ENCODE results near the gene KRTAP9-3. TPM values are rescaled to one million over a fixed set of nuclear protein-coding genes. Genes with fewer than 3 reads are reported as not detected.
"Not testable (repeated sequence)": the region's sequence is repeated elsewhere in the genome, so short reads cannot be mapped to it uniquely, and the experiment has no call there.

Gene KRTAP9-3
- total and polyA plus RNA-seq, 10 of the 15 experiments (the other 5 are each of a cell fraction or from before 2014, with no cell fraction given), result not detected

DNA sequence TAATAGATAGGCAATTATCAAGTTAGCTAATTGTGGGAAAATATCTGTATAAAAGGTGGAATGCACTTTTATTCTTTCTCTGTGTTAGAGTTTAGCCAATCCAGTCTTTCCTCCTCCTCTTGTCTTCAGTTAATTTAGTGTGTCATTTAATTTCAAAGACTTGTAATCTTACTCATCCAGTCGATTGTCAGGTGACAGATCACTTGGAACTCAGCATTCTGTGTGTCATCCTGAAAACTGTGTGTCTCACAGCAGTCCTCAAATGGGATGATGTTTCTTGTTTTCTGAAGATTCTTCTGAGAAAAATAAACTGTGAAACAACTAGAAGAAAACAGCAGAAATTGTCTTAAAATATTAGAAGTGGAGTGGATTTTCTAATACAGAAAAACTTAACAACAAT lies 47.2 kb upstream of the KRTAP9-3 start (continued):
- no peak for TF ChIP-seq ZNF24 (IDR thresholded peaks at IDR 0.05)
- TF ChIP-seq TAF1 (IDR thresholded peaks at IDR 0.05; ENCODE audit: borderline replicate concordance, low read depth, low read length), result no peak
- TF ChIP-seq EGR1 (IDR thresholded peaks at IDR 0.05; ENCODE audit: borderline replicate concordance in 1 of 2, low read depth in 2 of 2, low read length in 2 of 2), result no peak
- no peak for TF ChIP-seq ZSCAN29 (IDR thresholded peaks at IDR 0.05)
- no peak for TF ChIP-seq POLR2A (IDR thresholded peaks at IDR 0.05; ENCODE audit: low read depth, low read length)
- TF ChIP-seq, protein P1, sequence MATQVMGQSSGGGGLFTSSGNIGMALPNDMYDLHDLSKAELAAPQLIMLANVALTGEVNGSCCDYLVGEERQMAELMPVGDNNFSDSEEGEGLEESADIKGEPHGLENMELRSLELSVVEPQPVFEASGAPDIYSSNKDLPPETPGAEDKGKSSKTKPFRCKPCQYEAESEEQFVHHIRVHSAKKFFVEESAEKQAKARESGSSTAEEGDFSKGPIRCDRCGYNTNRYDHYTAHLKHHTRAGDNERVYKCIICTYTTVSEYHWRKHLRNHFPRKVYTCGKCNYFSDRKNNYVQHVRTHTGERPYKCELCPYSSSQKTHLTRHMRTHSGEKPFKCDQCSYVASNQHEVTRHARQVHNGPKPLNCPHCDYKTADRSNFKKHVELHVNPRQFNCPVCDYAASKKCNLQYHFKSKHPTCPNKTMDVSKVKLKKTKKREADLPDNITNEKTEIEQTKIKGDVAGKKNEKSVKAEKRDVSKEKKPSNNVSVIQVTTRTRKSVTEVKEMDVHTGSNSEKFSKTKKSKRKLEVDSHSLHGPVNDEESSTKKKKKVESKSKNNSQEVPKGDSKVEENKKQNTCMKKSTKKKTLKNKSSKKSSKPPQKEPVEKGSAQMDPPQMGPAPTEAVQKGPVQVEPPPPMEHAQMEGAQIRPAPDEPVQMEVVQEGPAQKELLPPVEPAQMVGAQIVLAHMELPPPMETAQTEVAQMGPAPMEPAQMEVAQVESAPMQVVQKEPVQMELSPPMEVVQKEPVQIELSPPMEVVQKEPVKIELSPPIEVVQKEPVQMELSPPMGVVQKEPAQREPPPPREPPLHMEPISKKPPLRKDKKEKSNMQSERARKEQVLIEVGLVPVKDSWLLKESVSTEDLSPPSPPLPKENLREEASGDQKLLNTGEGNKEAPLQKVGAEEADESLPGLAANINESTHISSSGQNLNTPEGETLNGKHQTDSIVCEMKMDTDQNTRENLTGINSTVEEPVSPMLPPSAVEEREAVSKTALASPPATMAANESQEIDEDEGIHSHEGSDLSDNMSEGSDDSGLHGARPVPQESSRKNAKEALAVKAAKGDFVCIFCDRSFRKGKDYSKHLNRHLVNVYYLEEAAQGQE (IDR thresholded peaks at IDR 0.05; ENCODE audit: low read depth, low read length), result no peak
- TF ChIP-seq BCL11A (IDR thresholded peaks at IDR 0.05; ENCODE audit: low read depth, low read length), result no peak
- TF ChIP-seq FOS (IDR thresholded peaks at IDR 0.05; ENCODE audit: borderline replicate concordance, extremely low read depth, insufficient read length), result no peak

GRCh38 chr17:41186872-41187271 lies 45.4 kb upstream of the KRTAP9-3 start:
- DNase-seq (ENCODE audit: low read depth, low spot score), result no peak
- Histone ChIP-seq H3K4me3 (no peak overlapping the region), H3K4me1 (ENCODE audit: control insufficient read depth, insufficient read depth, low read length) (no peaks in the 10 kb centered on the region), H3K79me2 (ENCODE audit: control insufficient read depth, insufficient read depth, low read length) (no peaks in the 10 kb centered on the region), H3K9ac (ENCODE audit: control insufficient read depth, insufficient read depth, low read length) (no peak overlapping the region), H3K27ac (ENCODE audit: control insufficient read depth, insufficient read depth) (no peak overlapping the region), H3K36me3 (ENCODE audit: control insufficient read depth in 2 of 2, insufficient read depth in 2 of 2, low read length in 1 of 2) (no peaks in the 10 kb centered on the region), H4K20me1 (ENCODE audit: control insufficient read depth, insufficient read depth) (no peaks in the 10 kb centered on the region), H3K27me3 (replicated peaks in 1 of 2; ENCODE audit: control insufficient read depth in 2 of 2, insufficient read depth in 2 of 2, low read length in 1 of 2) (no peaks in the 10 kb centered on the region), H2AFZ (ENCODE audit: control insufficient read depth, low read depth, low read length) (no peak overlapping the region), H3K4me2 (ENCODE audit: control insufficient read depth, insufficient read depth) (no peak overlapping the region), H3K9me3 (replicated peaks; ENCODE audit: control insufficient read depth, insufficient read depth, low read length) (no peaks in the 10 kb centered on the region)
- TF ChIP-seq TCF7 (IDR thresholded peaks at IDR 0.05; ENCODE audit: borderline replicate concordance) (no peak), MTA2 (IDR thresholded peaks at IDR 0.05; ENCODE audit: low read depth) (no peak), SIX5 (IDR thresholded peaks at IDR 0.05; ENCODE audit: low read depth, low read length, severe bottlenecking) (no peak)
- no peak for FAIRE-seq
- ChIA-PET POLR2A (no interaction called here), RAD21 (ENCODE audit: unreplicated experiment) (interaction anchor here (1.0 kb wide), 1 partner anchor 476 kb away, joined by 4 read pairs; no protein-coding TSS in a partner anchor), SMC1A (ENCODE audit: uncharacterized antibody, unreplicated experiment) (no interaction called here), CTCF (no interaction called here)
- intact Hi-C loops (cut with micrococcal nuclease; ENCODE audit: unreplicated experiment) (no loop called here), in situ Hi-C loops (cut with MboI) (loop anchor here (10.0 kb wide), 1 partner anchor 58 kb away; the partner anchor contains the start of gene KRTAP9-4)
- WGBS (ENCODE audit: insufficient coverage, insufficient replicate concordance, low lambda C conversion rate, missing lambda C conversion rate), result 83% methylated on average over 2 of the region's 2 CpGs
- no TSS peak for BruUV-seq (replicated peaks)
- ATAC-seq, result no peak

DNA sequence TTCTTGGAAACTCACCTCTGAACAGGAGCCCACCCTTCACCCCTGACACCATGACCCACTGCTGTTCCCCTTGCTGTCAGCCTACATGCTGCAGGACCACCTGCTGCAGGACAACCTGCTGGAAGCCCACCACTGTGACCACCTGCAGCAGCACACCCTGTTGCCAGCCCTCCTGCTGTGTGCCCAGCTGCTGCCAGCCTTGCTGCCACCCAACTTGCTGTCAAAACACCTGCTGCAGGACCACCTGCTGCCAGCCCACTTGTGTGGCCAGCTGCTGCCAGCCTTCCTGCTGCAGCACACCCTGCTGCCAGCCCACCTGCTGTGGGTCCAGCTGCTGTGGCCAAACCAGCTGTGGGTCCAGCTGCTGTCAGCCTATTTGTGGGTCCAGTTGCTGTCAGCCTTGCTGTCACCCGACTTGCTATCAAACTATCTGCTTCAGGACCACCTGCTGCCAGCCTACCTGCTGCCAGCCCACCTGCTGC lies 42.4 kb upstream of the KRTAP9-3 start, which contains the start of gene KRTAP9-1:
TSS of gene KRTAP9-1 (plus strand) at position 51 of the 482 bp plus-strand sequence. CDS start at position 51, 0 bp downstream.
- 0% methylated on average over 1 of the region's 1 CpG for WGBS (ENCODE audit: insufficient coverage, insufficient replicate concordance, low lambda C conversion rate, missing lambda C conversion rate)
- ATAC-seq; BruUV-seq (replicated peaks): not testable (repeated sequence)

More for the DNA sequence above, 42.4 kb upstream of the KRTAP9-3 start, which contains the start of gene KRTAP9-1:
- H3K27ac ChIP-seq (ENCODE audit: control insufficient read depth, insufficient read depth); H3K9ac ChIP-seq (ENCODE audit: control insufficient read depth, insufficient read depth, low read length); H3K36me3 ChIP-seq (ENCODE audit: control insufficient read depth in 2 of 2, insufficient read depth in 2 of 2, low read length in 1 of 2); POLR2A ChIA-PET; CTCF ChIA-PET; H3K4me2 ChIP-seq (ENCODE audit: control insufficient read depth, insufficient read depth); H3K79me2 ChIP-seq (ENCODE audit: control insufficient read depth, insufficient read depth, low read length); FAIRE-seq; intact Hi-C loops (cut with micrococcal nuclease; ENCODE audit: unreplicated experiment); H3K4me1 ChIP-seq (ENCODE audit: control insufficient read depth, insufficient read depth, low read length); H2AFZ ChIP-seq (ENCODE audit: control insufficient read depth, low read depth, low read length); H3K27me3 ChIP-seq (replicated peaks in 1 of 2; ENCODE audit: control insufficient read depth in 2 of 2, insufficient read depth in 2 of 2, low read length in 1 of 2); H4K20me1 ChIP-seq (ENCODE audit: control insufficient read depth, insufficient read depth); H3K9me3 ChIP-seq (replicated peaks; ENCODE audit: control insufficient read depth, insufficient read depth, low read length); DNase-seq (ENCODE audit: low read depth, low spot score); RAD21 ChIA-PET (ENCODE audit: unreplicated experiment); H3K4me3 ChIP-seq: not testable (repeated sequence)
- SMC1A ChIA-PET (ENCODE audit: uncharacterized antibody, unreplicated experiment), result interaction anchor here (1.2 kb wide), 1 partner anchor 40 kb away, joined by 3 read pairs; no protein-coding TSS in a partner anchor
- in situ Hi-C loops (cut with MboI), result loop anchor here (10.0 kb wide), 1 partner anchor 55 kb away; the partner anchor contains the start of gene KRTAP9-4
